Panc1 (cell line): ENCODE results near the gene CASP2.

Source experiments
- POLR2AphosphoS5 ChIP-seq: IDR thresholded peaks from 2 replicates; pipeline ENCODE4 v1.6.1; 2012; ENCODE audit warnings: mild to moderate bottlenecking, low read depth, low read length, moderate library complexity
- TF ChIP-seq, protein P1 (sequence below): fragments of 450-650 bp; IDR thresholded peaks from 2 replicates; pipeline ENCODE4 v1.5.1; 2017; ENCODE audit warnings: mild to moderate bottlenecking
- TF ChIP-seq, protein P2 (sequence below), 2 experiments: IDR thresholded peaks; 2 replicates each; pipeline ENCODE4 v1.6.1; 2011 to 2012; ENCODE audit warnings: low read depth in 2 of 2, control low read depth in 1 of 2, low read length in 1 of 2, mild to moderate bottlenecking in 1 of 2, moderate library complexity in 1 of 2; ENCODE audit not compliant: insufficient read depth in 1 of 2

DNA sequence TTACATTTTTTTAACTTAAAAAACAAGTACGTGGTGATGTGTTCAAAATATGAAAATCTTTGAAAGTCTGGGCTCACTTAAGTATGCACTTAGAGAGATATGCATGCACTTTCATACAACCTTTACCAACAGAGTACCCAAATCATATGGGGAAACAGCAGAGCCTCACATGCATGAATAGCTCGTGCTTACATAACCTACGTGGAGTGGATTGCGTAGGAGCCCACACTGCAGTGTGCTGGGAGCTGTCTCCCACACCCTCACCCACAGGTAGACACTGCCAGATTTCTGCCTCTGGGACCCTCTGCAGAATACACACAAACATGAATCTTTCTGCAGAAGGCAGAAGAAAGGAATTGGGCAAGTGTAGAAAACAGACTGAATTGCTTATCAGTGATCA, 28.3 kb downstream of the CASP2 start:
- TF ChIP-seq, protein P1, sequence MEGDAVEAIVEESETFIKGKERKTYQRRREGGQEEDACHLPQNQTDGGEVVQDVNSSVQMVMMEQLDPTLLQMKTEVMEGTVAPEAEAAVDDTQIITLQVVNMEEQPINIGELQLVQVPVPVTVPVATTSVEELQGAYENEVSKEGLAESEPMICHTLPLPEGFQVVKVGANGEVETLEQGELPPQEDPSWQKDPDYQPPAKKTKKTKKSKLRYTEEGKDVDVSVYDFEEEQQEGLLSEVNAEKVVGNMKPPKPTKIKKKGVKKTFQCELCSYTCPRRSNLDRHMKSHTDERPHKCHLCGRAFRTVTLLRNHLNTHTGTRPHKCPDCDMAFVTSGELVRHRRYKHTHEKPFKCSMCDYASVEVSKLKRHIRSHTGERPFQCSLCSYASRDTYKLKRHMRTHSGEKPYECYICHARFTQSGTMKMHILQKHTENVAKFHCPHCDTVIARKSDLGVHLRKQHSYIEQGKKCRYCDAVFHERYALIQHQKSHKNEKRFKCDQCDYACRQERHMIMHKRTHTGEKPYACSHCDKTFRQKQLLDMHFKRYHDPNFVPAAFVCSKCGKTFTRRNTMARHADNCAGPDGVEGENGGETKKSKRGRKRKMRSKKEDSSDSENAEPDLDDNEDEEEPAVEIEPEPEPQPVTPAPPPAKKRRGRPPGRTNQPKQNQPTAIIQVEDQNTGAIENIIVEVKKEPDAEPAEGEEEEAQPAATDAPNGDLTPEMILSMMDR = no peak
- no peak for TF ChIP-seq POLR2AphosphoS5
- TF ChIP-seq, protein P2, sequence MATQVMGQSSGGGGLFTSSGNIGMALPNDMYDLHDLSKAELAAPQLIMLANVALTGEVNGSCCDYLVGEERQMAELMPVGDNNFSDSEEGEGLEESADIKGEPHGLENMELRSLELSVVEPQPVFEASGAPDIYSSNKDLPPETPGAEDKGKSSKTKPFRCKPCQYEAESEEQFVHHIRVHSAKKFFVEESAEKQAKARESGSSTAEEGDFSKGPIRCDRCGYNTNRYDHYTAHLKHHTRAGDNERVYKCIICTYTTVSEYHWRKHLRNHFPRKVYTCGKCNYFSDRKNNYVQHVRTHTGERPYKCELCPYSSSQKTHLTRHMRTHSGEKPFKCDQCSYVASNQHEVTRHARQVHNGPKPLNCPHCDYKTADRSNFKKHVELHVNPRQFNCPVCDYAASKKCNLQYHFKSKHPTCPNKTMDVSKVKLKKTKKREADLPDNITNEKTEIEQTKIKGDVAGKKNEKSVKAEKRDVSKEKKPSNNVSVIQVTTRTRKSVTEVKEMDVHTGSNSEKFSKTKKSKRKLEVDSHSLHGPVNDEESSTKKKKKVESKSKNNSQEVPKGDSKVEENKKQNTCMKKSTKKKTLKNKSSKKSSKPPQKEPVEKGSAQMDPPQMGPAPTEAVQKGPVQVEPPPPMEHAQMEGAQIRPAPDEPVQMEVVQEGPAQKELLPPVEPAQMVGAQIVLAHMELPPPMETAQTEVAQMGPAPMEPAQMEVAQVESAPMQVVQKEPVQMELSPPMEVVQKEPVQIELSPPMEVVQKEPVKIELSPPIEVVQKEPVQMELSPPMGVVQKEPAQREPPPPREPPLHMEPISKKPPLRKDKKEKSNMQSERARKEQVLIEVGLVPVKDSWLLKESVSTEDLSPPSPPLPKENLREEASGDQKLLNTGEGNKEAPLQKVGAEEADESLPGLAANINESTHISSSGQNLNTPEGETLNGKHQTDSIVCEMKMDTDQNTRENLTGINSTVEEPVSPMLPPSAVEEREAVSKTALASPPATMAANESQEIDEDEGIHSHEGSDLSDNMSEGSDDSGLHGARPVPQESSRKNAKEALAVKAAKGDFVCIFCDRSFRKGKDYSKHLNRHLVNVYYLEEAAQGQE (IDR thresholded peaks at IDR 0.05; ENCODE audit: insufficient read depth in 1 of 2, low read depth in 2 of 2, low read length in 1 of 2) = no peak
